AG04449 (cell line): ENCODE data around the gene OSTN.

Experiments used
- CTCF ChIA-PET: fragments of 350-600 bp; formaldehyde crosslinking; extraction: SDS; loops from one replicate; lab custom pipeline; 2021; ENCODE audit warnings: antibody characterized with exemption; lab: Yijun Ruan, JAX
- POLR2A ChIA-PET: fragments of 400-600, 350-600 bp; formaldehyde crosslinking; extraction: SDS; loops from one replicate; lab custom pipeline; 2020; ENCODE audit warnings: antibody characterized with exemption, inconsistent platforms; lab: Yijun Ruan, JAX
- DNase-seq: peaks from one replicate; pipeline ENCODE4 v3.0.0-alpha.2; 2010; ENCODE audit warnings: low read depth, low spot score
- H3K4me3 ChIP-seq: 2 replicates; pipeline ENCODE4 v1.5.1; 2011; ENCODE audit warnings: low read depth, mild to moderate bottlenecking, control low read depth, low read length
- TF ChIP-seq, protein P1 (sequence below): IDR thresholded peaks from one replicate; pipeline ENCODE4 v1.5.1; 2011; ENCODE audit warnings: mild to moderate bottlenecking, moderate library complexity, low read length, control low read depth, inconsistent platforms; ENCODE audit not compliant: insufficient read depth; ENCODE audit errors: missing control alignments

OSTN gene

DNA sequence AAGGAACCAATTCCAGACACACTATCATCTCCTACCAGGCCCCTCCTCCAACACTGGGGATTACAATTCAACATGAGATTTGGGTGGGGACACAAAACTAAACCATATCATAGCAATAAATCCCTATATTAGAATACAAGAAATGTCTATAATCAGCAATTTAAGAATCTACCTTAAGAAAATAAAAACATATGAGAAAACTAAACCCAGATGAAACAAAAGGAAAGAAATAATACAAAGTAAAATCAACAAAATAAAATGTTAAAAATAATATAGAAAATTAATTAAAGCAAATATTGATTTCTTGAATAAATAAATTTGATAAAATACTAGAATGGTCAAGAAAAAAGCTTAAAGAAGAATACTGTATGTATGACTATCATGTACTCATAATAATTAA, 6.1 kb upstream of the OSTN start:
- ChIA-PET POLR2A (no interaction called here), CTCF (interaction anchor here (1.2 kb wide), 1 partner anchor 12 kb away, joined by 3 read pairs; no protein-coding TSS in a partner anchor)
- H3K4me3 ChIP-seq = no peak overlapping the region
- TF ChIP-seq, protein P1, sequence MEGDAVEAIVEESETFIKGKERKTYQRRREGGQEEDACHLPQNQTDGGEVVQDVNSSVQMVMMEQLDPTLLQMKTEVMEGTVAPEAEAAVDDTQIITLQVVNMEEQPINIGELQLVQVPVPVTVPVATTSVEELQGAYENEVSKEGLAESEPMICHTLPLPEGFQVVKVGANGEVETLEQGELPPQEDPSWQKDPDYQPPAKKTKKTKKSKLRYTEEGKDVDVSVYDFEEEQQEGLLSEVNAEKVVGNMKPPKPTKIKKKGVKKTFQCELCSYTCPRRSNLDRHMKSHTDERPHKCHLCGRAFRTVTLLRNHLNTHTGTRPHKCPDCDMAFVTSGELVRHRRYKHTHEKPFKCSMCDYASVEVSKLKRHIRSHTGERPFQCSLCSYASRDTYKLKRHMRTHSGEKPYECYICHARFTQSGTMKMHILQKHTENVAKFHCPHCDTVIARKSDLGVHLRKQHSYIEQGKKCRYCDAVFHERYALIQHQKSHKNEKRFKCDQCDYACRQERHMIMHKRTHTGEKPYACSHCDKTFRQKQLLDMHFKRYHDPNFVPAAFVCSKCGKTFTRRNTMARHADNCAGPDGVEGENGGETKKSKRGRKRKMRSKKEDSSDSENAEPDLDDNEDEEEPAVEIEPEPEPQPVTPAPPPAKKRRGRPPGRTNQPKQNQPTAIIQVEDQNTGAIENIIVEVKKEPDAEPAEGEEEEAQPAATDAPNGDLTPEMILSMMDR = no peak
- DNase-seq = no peak

DNA sequence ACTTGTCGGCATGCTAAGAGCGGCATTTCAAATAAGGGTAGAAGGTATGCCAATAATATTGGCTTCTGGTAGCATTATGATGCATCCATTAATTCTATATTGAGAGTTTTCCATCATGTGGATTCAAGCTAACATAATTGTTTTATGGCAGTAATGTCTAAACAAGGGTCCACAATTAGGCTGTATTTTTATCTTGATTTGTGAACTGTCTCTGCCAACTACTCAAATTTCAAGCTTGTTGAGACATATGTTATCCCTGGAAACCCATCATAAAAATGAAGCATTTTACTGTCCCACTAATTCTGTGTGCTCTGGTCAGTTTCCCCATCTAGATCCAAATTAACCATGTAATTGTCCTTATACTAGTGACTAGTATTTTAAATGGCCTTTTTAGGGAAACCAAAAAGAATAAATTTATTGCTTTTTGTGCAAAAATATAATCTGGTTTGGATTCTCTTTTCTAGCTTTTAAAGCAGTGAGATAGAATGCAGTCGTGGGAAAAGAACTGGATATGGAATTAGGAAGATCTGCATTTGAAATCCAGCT, 1.2 kb upstream of the OSTN start:
- POLR2A ChIA-PET = no interaction called here

DNA sequence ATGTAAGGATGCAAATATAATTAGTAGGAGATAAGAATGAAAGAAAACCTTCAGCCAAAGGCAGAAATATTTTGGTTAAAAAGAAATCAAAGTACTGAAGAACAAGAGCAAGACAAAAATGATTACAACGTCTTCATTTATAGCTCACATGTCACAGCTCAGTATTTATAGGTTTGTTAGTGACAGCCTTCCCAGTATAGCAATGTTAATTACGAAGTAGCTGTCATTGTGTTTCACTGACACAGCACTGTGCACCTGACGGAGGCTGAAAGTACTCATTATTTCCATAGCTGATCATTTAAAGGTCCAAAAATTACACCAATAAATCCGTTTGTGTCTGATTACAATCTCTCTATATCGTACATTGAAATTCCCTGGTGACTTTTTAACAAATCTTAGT, 561 bp upstream of the OSTN start:
- no peak for DNase-seq
- no peak overlapping the region for H3K4me3 ChIP-seq
- TF ChIP-seq, protein P1 = no peak
- CTCF ChIA-PET = no interaction called here
- POLR2A ChIA-PET = no interaction called here

More for the DNA sequence above, 1.2 kb upstream of the OSTN start:
- no peak for DNase-seq
- no peak overlapping the region for H3K4me3 ChIP-seq
- TF ChIP-seq, protein P1 = no peak
- CTCF ChIA-PET = no interaction called here

DNA sequence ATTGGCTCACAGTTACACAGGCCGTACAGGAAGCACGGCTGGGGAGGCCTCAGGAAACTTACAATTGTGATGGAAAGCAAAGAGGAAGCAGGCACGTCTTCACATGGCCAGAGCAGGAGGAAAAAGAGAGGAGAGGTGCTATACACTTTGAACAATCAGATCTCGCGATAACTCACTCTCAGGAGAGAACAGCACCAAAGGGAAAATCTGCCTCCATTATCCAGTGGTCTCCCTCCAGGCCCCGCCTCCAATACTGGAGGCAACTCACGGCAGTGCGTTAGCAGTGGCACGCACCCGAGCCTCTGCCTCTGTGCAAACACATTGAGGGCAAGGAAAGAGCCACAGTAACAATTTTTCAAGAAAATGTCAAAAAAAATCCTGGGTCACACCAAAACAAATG, 11.0 kb downstream of the OSTN start:
- TF ChIP-seq, protein P1 = no peak
- POLR2A ChIA-PET = no interaction called here
- DNase-seq = no peak
- CTCF ChIA-PET = no interaction called here
- H3K4me3 ChIP-seq = no peak overlapping the region

DNA sequence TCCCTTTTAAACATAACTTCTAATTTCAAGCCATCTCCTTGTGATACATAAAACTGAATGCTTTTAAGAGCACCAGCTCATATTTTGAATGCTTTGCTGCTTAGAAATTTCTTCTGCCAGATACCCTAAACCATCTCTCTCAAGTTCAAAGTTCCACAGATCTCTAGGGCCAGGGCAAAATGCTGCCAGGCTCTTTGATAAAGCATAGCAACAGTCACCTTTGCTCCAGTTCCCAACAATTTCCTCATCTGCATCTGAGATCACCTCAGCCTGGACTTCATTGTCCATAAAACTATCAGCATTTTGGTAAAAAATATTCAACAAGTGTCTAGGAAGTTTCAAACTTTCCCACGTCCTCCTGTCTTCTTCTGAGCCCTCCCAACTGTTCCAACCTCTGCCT, 17.5 kb downstream of the OSTN start:
- DNase-seq = no peak
- ChIA-PET POLR2A (no interaction called here), CTCF (no interaction called here)
- H3K4me3 ChIP-seq = no peak overlapping the region
- TF ChIP-seq, protein P1 = no peak

DNA sequence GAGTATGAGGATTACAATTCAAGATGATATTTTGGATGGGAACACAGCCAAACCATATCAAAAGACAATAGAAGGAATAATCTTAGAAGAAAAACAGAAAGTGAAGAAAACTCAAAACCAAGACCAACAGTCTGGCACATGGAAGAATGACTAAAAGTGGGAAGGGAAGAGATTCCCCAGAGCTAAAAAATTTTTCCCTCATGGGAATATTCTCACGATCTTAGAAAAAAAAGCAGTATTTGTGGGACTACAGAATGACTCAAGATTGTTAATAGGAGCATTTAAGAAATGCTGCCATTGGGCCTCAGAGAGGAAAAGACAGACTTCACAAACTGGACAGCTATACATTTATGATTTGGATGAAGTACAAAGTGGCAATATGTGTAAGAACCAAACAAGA, 18.3 kb downstream of the OSTN start:
- TF ChIP-seq, protein P1 = no peak
- CTCF ChIA-PET = no interaction called here
- H3K4me3 ChIP-seq = no peak overlapping the region
- no peak for DNase-seq
- POLR2A ChIA-PET = no interaction called here
